PC-3 (cell line): Measurements from ENCODE around the gene POLR3GL. TPM values are rescaled to one million over a fixed set of nuclear protein-coding genes. Genes with fewer than 3 reads are reported as not detected.

Experiments used
- ATAC-seq: fragments of 200-7000 bp; cut with Tn5 transposase; 2 replicates; pipeline ENCODE4 v1.9.1; 2020; ENCODE audit warnings: mild to moderate bottlenecking, moderate library complexity
- BruUV-seq: library from RNA; stranded (reverse); fragments of 400-500 nt; replicated peaks from 2 replicates; lab custom pipeline; 2021; lab: Mats Ljungman, UMichigan
- CTCF ChIA-PET: fragments of 300-600 bp; sonication (Branson Sonifier 250); formaldehyde crosslinking; loops from one replicate; lab custom pipeline; 2022; ENCODE audit warnings: antibody characterized with exemption; lab: Charles Lee
- POLR2A ChIA-PET: fragments of 300-600 bp; sonication (Branson Sonifier 250); formaldehyde crosslinking; loops from one replicate; lab custom pipeline; 2022; ENCODE audit warnings: antibody characterized with exemption; ENCODE audit not compliant: unreplicated experiment; lab: Charles Lee
- DNase-seq: peaks from one replicate; pipeline ENCODE4 v3.0.0-alpha.2; 2015
- H2AFZ ChIP-seq: fragments of 300-600 bp; sonication (generic); 2 replicates; pipeline ENCODE4 v1.6.0; 2016; ENCODE audit warnings: antibody characterized with exemption, low read length
- H3F3A ChIP-seq: fragments of 300-600 bp; sonication (generic); one replicate; pipeline ENCODE4 v1.6.0; 2017; ENCODE audit warnings: antibody characterized with exemption, low read length, control low read depth, mild to moderate bottlenecking; ENCODE audit not compliant: unreplicated experiment
- H3K27ac ChIP-seq: fragments of 300-600 bp; sonication (generic); 2 replicates; pipeline ENCODE4 v1.5.1; 2016; ENCODE audit warnings: mild to moderate bottlenecking, low read length
- H3K27me3 ChIP-seq: fragments of 300-600 bp; sonication (generic); 2 replicates; pipeline ENCODE4 v1.6.1; 2016; ENCODE audit warnings: low read length, mixed read lengths
- H3K36me3 ChIP-seq: fragments of 300-600 bp; sonication (generic); 2 replicates; pipeline ENCODE4 v1.6.1; 2016; ENCODE audit warnings: low read depth, mixed run types, low read length, mixed read lengths
- H3K4me1 ChIP-seq: fragments of 300-600 bp; sonication (generic); 2 replicates; pipeline ENCODE4 v1.5.1; 2016; ENCODE audit warnings: low read length; ENCODE audit not compliant: insufficient read depth
- H3K4me2 ChIP-seq: fragments of 300-600 bp; sonication (generic); 2 replicates; pipeline ENCODE4 v1.6.0; 2016; ENCODE audit warnings: low read length
- H3K4me3 ChIP-seq: fragments of 300-600 bp; sonication (generic); 2 replicates; pipeline ENCODE4 v1.5.1; 2016; ENCODE audit warnings: mild to moderate bottlenecking, low read length, mixed read lengths
- H3K79me2 ChIP-seq: fragments of 300-600 bp; sonication (generic); 2 replicates; pipeline ENCODE4 v1.6.1; 2017; ENCODE audit warnings: low read length, mixed read lengths
- H3K9ac ChIP-seq: fragments of 300-600 bp; sonication (generic); 2 replicates; pipeline ENCODE4 v1.6.0; 2016; ENCODE audit warnings: mild to moderate bottlenecking, low read length
- H3K9me2 ChIP-seq: fragments of 300-600 bp; sonication (generic); replicated peaks from 2 replicates; pipeline ENCODE4 v1.6.1; 2016; ENCODE audit warnings: mixed run types, low read length, mixed read lengths
- H3K9me3 ChIP-seq: fragments of 300-600 bp; sonication (generic); 2 replicates; pipeline ENCODE4 v1.6.1; 2016; ENCODE audit warnings: low read length, mixed read lengths
- H4K20me1 ChIP-seq: fragments of 300-600 bp; sonication (generic); 2 replicates; pipeline ENCODE4 v1.6.1; 2016; ENCODE audit warnings: low read length, mixed read lengths
- EZH2 ChIP-seq: fragments of 300-600 bp; sonication (generic); IDR thresholded peaks from one replicate; pipeline ENCODE4 v1.6.1; 2017; ENCODE audit warnings: antibody characterized with exemption, mild to moderate bottlenecking, low read length; ENCODE audit not compliant: unreplicated experiment
- EZH2phosphoT487 ChIP-seq: fragments of 300-600 bp; sonication (generic); IDR thresholded peaks from 2 replicates; pipeline ENCODE4 v1.6.1; 2018; ENCODE audit warnings: mild to moderate bottlenecking, antibody characterized with exemption, low read length, borderline replicate concordance
- intact Hi-C: fragments of 100-400 bp; cut with micrococcal nuclease; formaldehyde crosslinking; loops from 2 replicates; pipeline ENCODE4 v1.9.0; 2023
- total RNA-seq: library from RNA; depleted of rRNA; stranded (reverse); fragments of >200 nt; gene quantifications from 2 replicates; pipeline ENCODE4 v1.2.3, GENCODE V29; 2014
- TF ChIP-seq, protein P1 (sequence below): fragments of 300-600 bp; sonication (generic); conservative IDR thresholded peaks from 2 replicates; pipeline ENCODE4 v1.5.1; 2017; ENCODE audit warnings: antibody characterized with exemption, low read depth, mild to moderate bottlenecking, low read length

Gene POLR3GL
- total RNA-seq, 1 experiment from 2014 or later: 8.4 TPM

GRCh38 chr1:146016891-146017290 is 52.4 kb downstream of the POLR3GL start:
- no peaks in the 10 kb centered on the region for H3K36me3 ChIP-seq
- no peaks in the 10 kb centered on the region for H3F3A ChIP-seq
- CTCF ChIA-PET: no interaction called here
- intact Hi-C loops: loop anchor here (10.0 kb wide), 1 partner anchor 292 kb away; no protein-coding TSS in a partner anchor
- no peak overlapping the region for H3K4me3 ChIP-seq
- H3K27ac ChIP-seq: no peak overlapping the region
- H4K20me1 ChIP-seq: no peaks in the 10 kb centered on the region
- 0 out of 2 replicates have a peak, but pooled peaks cover 6% of the 10 kb centered on the region for H3K27me3 ChIP-seq
- no peak overlapping the region for H2AFZ ChIP-seq
- ATAC-seq (no peak), DNase-seq (no peak)
- H3K4me1 ChIP-seq: peaks cover 4% of the 10 kb centered on the region; the same call in 1 of the 2 replicates
- no peak for TF ChIP-seq EZH2
- no peak for TF ChIP-seq EZH2phosphoT487
- TF ChIP-seq, protein P1, sequence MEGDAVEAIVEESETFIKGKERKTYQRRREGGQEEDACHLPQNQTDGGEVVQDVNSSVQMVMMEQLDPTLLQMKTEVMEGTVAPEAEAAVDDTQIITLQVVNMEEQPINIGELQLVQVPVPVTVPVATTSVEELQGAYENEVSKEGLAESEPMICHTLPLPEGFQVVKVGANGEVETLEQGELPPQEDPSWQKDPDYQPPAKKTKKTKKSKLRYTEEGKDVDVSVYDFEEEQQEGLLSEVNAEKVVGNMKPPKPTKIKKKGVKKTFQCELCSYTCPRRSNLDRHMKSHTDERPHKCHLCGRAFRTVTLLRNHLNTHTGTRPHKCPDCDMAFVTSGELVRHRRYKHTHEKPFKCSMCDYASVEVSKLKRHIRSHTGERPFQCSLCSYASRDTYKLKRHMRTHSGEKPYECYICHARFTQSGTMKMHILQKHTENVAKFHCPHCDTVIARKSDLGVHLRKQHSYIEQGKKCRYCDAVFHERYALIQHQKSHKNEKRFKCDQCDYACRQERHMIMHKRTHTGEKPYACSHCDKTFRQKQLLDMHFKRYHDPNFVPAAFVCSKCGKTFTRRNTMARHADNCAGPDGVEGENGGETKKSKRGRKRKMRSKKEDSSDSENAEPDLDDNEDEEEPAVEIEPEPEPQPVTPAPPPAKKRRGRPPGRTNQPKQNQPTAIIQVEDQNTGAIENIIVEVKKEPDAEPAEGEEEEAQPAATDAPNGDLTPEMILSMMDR: no peak
- no TSS peak for BruUV-seq
- H3K4me2 ChIP-seq: no peak overlapping the region
- no peaks in the 10 kb centered on the region for H3K79me2 ChIP-seq
- H3K9ac ChIP-seq: no peak overlapping the region
- POLR2A ChIA-PET: no interaction called here
- no peaks in the 10 kb centered on the region for H3K9me3 ChIP-seq
- H3K9me2 ChIP-seq: no peaks in the 10 kb centered on the region

DNA sequence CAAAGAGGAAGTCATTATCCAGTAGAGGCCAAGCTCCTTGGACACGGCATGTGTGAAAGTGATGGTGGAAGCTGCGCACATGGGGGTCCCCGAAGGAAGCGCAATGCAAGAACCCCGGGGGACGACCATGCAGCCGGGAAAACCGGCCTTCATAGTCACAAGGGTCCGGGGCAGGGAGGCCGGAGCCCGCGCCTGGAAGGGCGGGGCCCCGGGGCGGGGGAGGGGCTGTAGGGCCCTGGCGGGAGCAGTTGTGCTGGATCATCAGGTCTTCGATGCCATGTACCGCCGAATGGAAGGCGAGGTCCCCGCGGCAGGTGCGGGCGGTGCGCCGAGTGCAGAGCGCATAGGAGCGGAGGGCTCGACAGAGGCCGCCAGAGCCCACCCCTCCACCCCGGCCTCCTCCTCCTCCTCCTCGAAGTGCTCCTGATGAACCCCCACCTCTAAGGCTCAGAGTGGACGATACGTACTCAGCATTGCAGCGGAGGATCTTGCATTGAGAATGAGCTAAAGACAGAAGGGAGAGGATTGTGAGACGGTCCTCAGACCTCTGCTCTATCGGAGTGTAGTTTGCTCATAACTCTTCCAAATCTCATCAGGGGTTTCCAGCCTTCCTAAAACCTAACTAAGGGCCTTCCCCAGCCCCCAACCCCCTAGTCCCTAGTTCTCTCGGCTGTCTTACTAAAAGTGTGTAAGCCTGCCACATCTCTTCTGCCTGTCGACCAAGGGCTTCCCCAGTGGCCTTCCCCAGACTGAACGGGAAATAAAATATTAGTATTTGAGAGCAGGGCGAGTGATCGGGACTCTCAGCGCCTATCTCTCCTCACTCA is 55.0 kb downstream of the POLR3GL start:
- CTCF ChIA-PET: interaction anchor here (0.7 kb wide), 1 partner anchor 13 kb away, joined by 10 read pairs; no protein-coding TSS in a partner anchor
- no peaks in the 10 kb centered on the region for H3F3A ChIP-seq
- 0 out of 2 replicates have a peak, but pooled peaks cover 6% of the 10 kb centered on the region for H3K27me3 ChIP-seq
- no peaks in the 10 kb centered on the region for H3K9me2 ChIP-seq
- no peaks in the 10 kb centered on the region for H4K20me1 ChIP-seq
- H3K36me3 ChIP-seq: no peaks in the 10 kb centered on the region
- BruUV-seq: no TSS peak
- no peak overlapping the region for H3K9ac ChIP-seq
- ATAC-seq (no peak), DNase-seq (no peak)
- H3K4me1 ChIP-seq: no peaks in the 10 kb centered on the region
- POLR2A ChIA-PET: no interaction called here
- no peak overlapping the region for H3K27ac ChIP-seq
- no peak overlapping the region for H3K4me3 ChIP-seq
- H3K4me2 ChIP-seq: no peak overlapping the region
- no peak overlapping the region for H2AFZ ChIP-seq
- H3K9me3 ChIP-seq: no peaks in the 10 kb centered on the region
- TF ChIP-seq EZH2phosphoT487: no peak
- TF ChIP-seq, protein P1: no peak
- TF ChIP-seq EZH2: no peak
- intact Hi-C loops: loop anchor here (10.0 kb wide), 1 partner anchor 295 kb away; no protein-coding TSS in a partner anchor
- H3K79me2 ChIP-seq: no peaks in the 10 kb centered on the region
